ENCODE data around the gene AURKAIP1.

Gene AURKAIP1

GRCh38 chr1:1342061-1342562, 32.9 kb downstream of the AURKAIP1 start:
- Histone ChIP-seq H3K4me3 (ENCODE audit: control insufficient read depth in 1 of 7, extremely low read depth in 1 of 7, insufficient read depth in 4 of 7, low read depth in 2 of 7, low read length in 6 of 7) (no peak overlapping the region), H3K9me3 (ENCODE audit: control extremely low read depth in 1 of 5, control insufficient read depth in 4 of 5, insufficient read depth in 2 of 5, low read depth in 1 of 5, low read length in 4 of 5) (no peaks in the 10 kb centered on the region), H3K4me1 (ENCODE audit: control extremely low read depth in 1 of 4, control insufficient read depth in 4 of 4, insufficient read depth in 4 of 4, low read length in 3 of 4) (peaks cover 0 to 1% (median under 1%) of the 10 kb centered on the region in 4 experiments), H3K27ac (ENCODE audit: insufficient read depth in 1 of 2, low read depth in 1 of 2, low read length in 2 of 2, poor library complexity in 1 of 2, severe bottlenecking in 2 of 2) (no peak overlapping the region), H3K36me3 (ENCODE audit: control insufficient read depth in 4 of 4, insufficient read depth in 4 of 4, low read length in 3 of 4) (peaks cover 3 to 42% (median 21%) of the 10 kb centered on the region in 4 experiments), H3K27me3 (replicated peaks in 2 of 5; ENCODE audit: control insufficient read depth in 4 of 5, insufficient read depth in 5 of 5, low read length in 4 of 5) (no peaks in the 10 kb centered on the region)
- DNase-seq, result no peak
- ChIA-PET CTCF (interaction anchor here (1.2 kb wide), 1 partner anchor 29 kb away, joined by 4 read pairs; no protein-coding TSS in a partner anchor), POLR2A (no interaction called here)
- WGBS (ENCODE audit: insufficient coverage), result 97% methylated on average over 11 of the region's 28 CpGs

GRCh38 chr1:1341549-1342021, 33.4 kb downstream of the AURKAIP1 start:
- 95% methylated on average over 15 of the region's 17 CpGs for WGBS (ENCODE audit: insufficient coverage)
- POLR2A ChIA-PET, result no interaction called here
- no peak overlapping the region for H3K4me3 ChIP-seq (ENCODE audit: control insufficient read depth in 1 of 7, extremely low read depth in 1 of 7, insufficient read depth in 4 of 7, low read depth in 2 of 7, low read length in 6 of 7)
- no peak overlapping the region for H3K27ac ChIP-seq (ENCODE audit: insufficient read depth in 1 of 2, low read depth in 1 of 2, low read length in 2 of 2, poor library complexity in 1 of 2, severe bottlenecking in 2 of 2)
- peaks cover 3 to 46% (median 21%) of the 10 kb centered on the region in 4 experiments for H3K36me3 ChIP-seq (ENCODE audit: control insufficient read depth in 4 of 4, insufficient read depth in 4 of 4, low read length in 3 of 4)
- H3K27me3 ChIP-seq (replicated peaks in 2 of 5; ENCODE audit: control insufficient read depth in 4 of 5, insufficient read depth in 5 of 5, low read length in 4 of 5), result no peaks in the 10 kb centered on the region
- DNase-seq, result no peak
- no peaks in the 10 kb centered on the region for H3K4me1 ChIP-seq (ENCODE audit: control extremely low read depth in 1 of 4, control insufficient read depth in 4 of 4, insufficient read depth in 4 of 4, low read length in 3 of 4)
- CTCF ChIA-PET, result interaction anchor here (1.2 kb wide), 1 partner anchor 29 kb away, joined by 4 read pairs; no protein-coding TSS in a partner anchor
- no peaks in the 10 kb centered on the region for H3K9me3 ChIP-seq (ENCODE audit: control extremely low read depth in 1 of 5, control insufficient read depth in 4 of 5, insufficient read depth in 2 of 5, low read depth in 1 of 5, low read length in 4 of 5)

GRCh38 chr1:1340791-1341548, 34.0 kb downstream of the AURKAIP1 start:
- 92% methylated on average over 24 of the region's 36 CpGs for WGBS (ENCODE audit: insufficient coverage)
- ChIA-PET POLR2A (no interaction called here), CTCF (no interaction called here)
- DNase-seq, result no peak
- Histone ChIP-seq H3K9me3 (ENCODE audit: control extremely low read depth in 1 of 5, control insufficient read depth in 4 of 5, insufficient read depth in 2 of 5, low read depth in 1 of 5, low read length in 4 of 5) (no peaks in the 10 kb centered on the region), H3K4me3 (ENCODE audit: control insufficient read depth in 1 of 7, extremely low read depth in 1 of 7, insufficient read depth in 4 of 7, low read depth in 2 of 7, low read length in 6 of 7) (no peak overlapping the region), H3K27ac (ENCODE audit: insufficient read depth in 1 of 2, low read depth in 1 of 2, low read length in 2 of 2, poor library complexity in 1 of 2, severe bottlenecking in 2 of 2) (no peak overlapping the region), H3K36me3 (ENCODE audit: control insufficient read depth in 4 of 4, insufficient read depth in 4 of 4, low read length in 3 of 4) (peaks cover 3 to 46% (median 21%) of the 10 kb centered on the region in 4 experiments), H3K4me1 (ENCODE audit: control extremely low read depth in 1 of 4, control insufficient read depth in 4 of 4, insufficient read depth in 4 of 4, low read length in 3 of 4) (no peaks in the 10 kb centered on the region), H3K27me3 (replicated peaks in 2 of 5; ENCODE audit: control insufficient read depth in 4 of 5, insufficient read depth in 5 of 5, low read length in 4 of 5) (no peaks in the 10 kb centered on the region)

GRCh38 chr1:1340185-1340584, 34.8 kb downstream of the AURKAIP1 start:
- WGBS (ENCODE audit: insufficient coverage), result 97% methylated on average over 23 of the region's 23 CpGs
- Histone ChIP-seq H3K36me3 (ENCODE audit: control insufficient read depth in 4 of 4, insufficient read depth in 4 of 4, low read length in 3 of 4) (peaks cover 5 to 48% (median 21%) of the 10 kb centered on the region in 4 experiments), H3K4me3 (ENCODE audit: control insufficient read depth in 1 of 7, extremely low read depth in 1 of 7, insufficient read depth in 4 of 7, low read depth in 2 of 7, low read length in 6 of 7) (no peak overlapping the region), H3K27ac (ENCODE audit: insufficient read depth in 1 of 2, low read depth in 1 of 2, low read length in 2 of 2, poor library complexity in 1 of 2, severe bottlenecking in 2 of 2) (no peak overlapping the region), H3K27me3 (replicated peaks in 2 of 5; ENCODE audit: control insufficient read depth in 4 of 5, insufficient read depth in 5 of 5, low read length in 4 of 5) (no peaks in the 10 kb centered on the region), H3K9me3 (ENCODE audit: control extremely low read depth in 1 of 5, control insufficient read depth in 4 of 5, insufficient read depth in 2 of 5, low read depth in 1 of 5, low read length in 4 of 5) (no peaks in the 10 kb centered on the region), H3K4me1 (ENCODE audit: control extremely low read depth in 1 of 4, control insufficient read depth in 4 of 4, insufficient read depth in 4 of 4, low read length in 3 of 4) (no peaks in the 10 kb centered on the region)
- POLR2A ChIA-PET, result no interaction called here
- CTCF ChIA-PET, result no interaction called here
- DNase-seq, result no peak

- Histone ChIP-seq H3K27me3 (replicated peaks in 2 of 5; ENCODE audit: control insufficient read depth in 4 of 5, insufficient read depth in 5 of 5, low read length in 4 of 5) (no peaks in the 10 kb centered on the region), H3K4me1 (ENCODE audit: control extremely low read depth in 1 of 4, control insufficient read depth in 4 of 4, insufficient read depth in 4 of 4, low read length in 3 of 4) (no peaks in the 10 kb centered on the region), H3K9me3 (ENCODE audit: control extremely low read depth in 1 of 5, control insufficient read depth in 4 of 5, insufficient read depth in 2 of 5, low read depth in 1 of 5, low read length in 4 of 5) (no peaks in the 10 kb centered on the region), H3K36me3 (ENCODE audit: control insufficient read depth in 4 of 4, insufficient read depth in 4 of 4, low read length in 3 of 4) (peaks cover 5 to 48% (median 21%) of the 10 kb centered on the region in 4 experiments), H3K27ac (ENCODE audit: insufficient read depth in 1 of 2, low read depth in 1 of 2, low read length in 2 of 2, poor library complexity in 1 of 2, severe bottlenecking in 2 of 2) (no peak overlapping the region), H3K4me3 (ENCODE audit: control insufficient read depth in 1 of 7, extremely low read depth in 1 of 7, insufficient read depth in 4 of 7, low read depth in 2 of 7, low read length in 6 of 7) (no peak overlapping the region)
- no peak for DNase-seq
- POLR2A ChIA-PET, result no interaction called here
- CTCF ChIA-PET, result no interaction called here
- 97% methylated on average over 36 of the region's 36 CpGs for WGBS (ENCODE audit: insufficient coverage)
Observed at GRCh38 chr1:1338278-1338677, 36.7 kb downstream of the AURKAIP1 start.

GRCh38 chr1:1337793-1338147, 37.2 kb downstream of the AURKAIP1 start:
- Histone ChIP-seq H3K27me3 (replicated peaks in 2 of 5; ENCODE audit: control insufficient read depth in 4 of 5, insufficient read depth in 5 of 5, low read length in 4 of 5) (no peaks in the 10 kb centered on the region), H3K27ac (ENCODE audit: insufficient read depth in 1 of 2, low read depth in 1 of 2, low read length in 2 of 2, poor library complexity in 1 of 2, severe bottlenecking in 2 of 2) (no peak overlapping the region), H3K9me3 (ENCODE audit: control extremely low read depth in 1 of 5, control insufficient read depth in 4 of 5, insufficient read depth in 2 of 5, low read depth in 1 of 5, low read length in 4 of 5) (no peaks in the 10 kb centered on the region), H3K4me3 (ENCODE audit: control insufficient read depth in 1 of 7, extremely low read depth in 1 of 7, insufficient read depth in 4 of 7, low read depth in 2 of 7, low read length in 6 of 7) (no peak overlapping the region), H3K36me3 (ENCODE audit: control insufficient read depth in 4 of 4, insufficient read depth in 4 of 4, low read length in 3 of 4) (peaks cover 5 to 48% (median 21%) of the 10 kb centered on the region in 4 experiments), H3K4me1 (ENCODE audit: control extremely low read depth in 1 of 4, control insufficient read depth in 4 of 4, insufficient read depth in 4 of 4, low read length in 3 of 4) (no peaks in the 10 kb centered on the region)
- no peak for DNase-seq
- 99% methylated on average over 9 of the region's 18 CpGs for whole genome bisulfite sequencing (ENCODE audit: insufficient coverage)
- ChIA-PET POLR2A (no interaction called here), CTCF (no interaction called here)

Data from common myeloid progenitor, CD34-positive (primary cell).